ENCODE data around the gene CHIC2.

DNA sequence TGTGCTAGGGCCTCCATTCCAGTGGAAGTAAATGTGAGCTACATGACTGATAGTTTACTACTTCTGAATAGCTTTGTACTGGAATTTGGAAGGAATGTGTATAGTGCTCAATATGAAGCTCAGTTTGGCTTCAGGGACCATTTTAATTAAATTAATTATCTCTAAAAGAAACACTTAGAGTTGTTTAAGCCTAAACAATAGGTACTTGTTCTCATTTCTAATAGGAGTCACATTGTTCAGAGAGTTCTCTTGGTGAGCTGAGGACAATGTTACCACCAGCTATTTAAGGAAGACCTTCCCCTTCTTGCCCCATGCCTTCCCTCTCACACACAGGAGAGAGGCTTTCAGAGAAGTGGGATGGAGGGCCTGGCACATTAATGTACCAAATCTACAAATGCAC lies 78.3 kb downstream of the CHIC2 start:
- TF ChIP-seq, protein P1, sequence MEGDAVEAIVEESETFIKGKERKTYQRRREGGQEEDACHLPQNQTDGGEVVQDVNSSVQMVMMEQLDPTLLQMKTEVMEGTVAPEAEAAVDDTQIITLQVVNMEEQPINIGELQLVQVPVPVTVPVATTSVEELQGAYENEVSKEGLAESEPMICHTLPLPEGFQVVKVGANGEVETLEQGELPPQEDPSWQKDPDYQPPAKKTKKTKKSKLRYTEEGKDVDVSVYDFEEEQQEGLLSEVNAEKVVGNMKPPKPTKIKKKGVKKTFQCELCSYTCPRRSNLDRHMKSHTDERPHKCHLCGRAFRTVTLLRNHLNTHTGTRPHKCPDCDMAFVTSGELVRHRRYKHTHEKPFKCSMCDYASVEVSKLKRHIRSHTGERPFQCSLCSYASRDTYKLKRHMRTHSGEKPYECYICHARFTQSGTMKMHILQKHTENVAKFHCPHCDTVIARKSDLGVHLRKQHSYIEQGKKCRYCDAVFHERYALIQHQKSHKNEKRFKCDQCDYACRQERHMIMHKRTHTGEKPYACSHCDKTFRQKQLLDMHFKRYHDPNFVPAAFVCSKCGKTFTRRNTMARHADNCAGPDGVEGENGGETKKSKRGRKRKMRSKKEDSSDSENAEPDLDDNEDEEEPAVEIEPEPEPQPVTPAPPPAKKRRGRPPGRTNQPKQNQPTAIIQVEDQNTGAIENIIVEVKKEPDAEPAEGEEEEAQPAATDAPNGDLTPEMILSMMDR (conservative IDR thresholded peaks at IDR 0.05; ENCODE audit: low read length): no peak
- no peak for TF ChIP-seq EZH2phosphoT487 (IDR thresholded peaks at IDR 0.05; ENCODE audit: borderline replicate concordance, low read depth, low read length)
